ENCODE results near the gene LRFN2. TPM values are rescaled to one million over a fixed set of nuclear protein-coding genes. Genes with fewer than 3 reads are reported as not detected.

LRFN2 gene
- polyA plus RNA-seq, 2 donors: 0.26 to 0.28 TPM

GRCh38 chr6:40341726-40342125 is 245.4 kb downstream of the LRFN2 start:
- H3K27ac ChIP-seq (ENCODE audit: low read depth in 2 of 2, low read length in 1 of 2): no peak overlapping the region
- H3K36me3 ChIP-seq (ENCODE audit: control insufficient read depth in 2 of 2, insufficient read depth in 2 of 2, low read length in 1 of 2): no peaks in the 10 kb centered on the region
- no peaks in the 10 kb centered on the region for H3K27me3 ChIP-seq (ENCODE audit: control insufficient read depth in 1 of 2, insufficient read depth in 2 of 2, low read length in 2 of 2)
- no peaks in the 10 kb centered on the region for H3K4me1 ChIP-seq (ENCODE audit: control insufficient read depth in 2 of 2, insufficient read depth in 2 of 2, low read length in 1 of 2)
- no peaks in the 10 kb centered on the region for H3K9me3 ChIP-seq (ENCODE audit: control insufficient read depth in 2 of 2, insufficient read depth in 1 of 2, low read depth in 1 of 2, low read length in 1 of 2)
- 80 to 83% methylated on average over 1 of the region's 1 CpG for WGBS, 2 donors
- no peak overlapping the region for H3K4me3 ChIP-seq (ENCODE audit: low read depth in 1 of 2, low read length in 2 of 2)

Data from esophagus (tissue), 2 donors.